ENCODE results near the gene RCBTB2.
"Not testable (repeated sequence)": the region's sequence is repeated elsewhere in the genome, so short reads cannot be mapped to it uniquely, and the experiment has no call there.

Gene RCBTB2

GRCh38 chr13:48532506-48533499 lies at the start of gene RCBTB2:
RCBTB2 (minus strand) TSS chr13:48533080; CDS start chr13:48521939, 11,141 bp downstream.
- peak; percentile 100 for DNase-seq (ENCODE audit: low spot score)

- no peak for DNase-seq (ENCODE audit: low spot score)
These were observed 49.2 kb upstream of the RCBTB2 start for GRCh38 chr13:48582084-48582483.

DNA sequence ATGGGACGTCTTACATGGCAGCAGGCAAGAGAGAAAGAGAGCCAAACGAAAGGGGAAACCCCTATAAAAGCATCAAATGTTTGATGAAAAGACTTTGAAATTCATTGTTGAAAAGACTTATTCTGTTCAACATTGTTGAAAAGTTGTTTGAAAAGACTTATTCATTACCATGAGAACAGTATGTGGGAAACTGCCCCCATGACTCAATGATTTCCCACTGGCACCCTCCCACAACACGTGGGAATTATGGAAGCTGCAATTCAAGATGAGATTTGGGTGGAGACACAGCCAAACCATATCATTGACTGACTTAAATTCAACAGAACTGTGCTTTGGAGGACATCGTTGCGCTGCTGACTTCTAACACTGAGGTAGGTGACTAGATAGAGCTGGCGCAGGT lies 48.0 kb upstream of the RCBTB2 start:
- no peak for DNase-seq (ENCODE audit: low spot score)

GRCh38 chr13:48580185-48580803 lies 47.4 kb upstream of the RCBTB2 start:
- DNase-seq (ENCODE audit: low spot score), result peak; percentile 26

- not testable (repeated sequence) for DNase-seq (ENCODE audit: low spot score)
These were observed 47.0 kb upstream of the RCBTB2 start for GRCh38 chr13:48579919-48580180.

DNA sequence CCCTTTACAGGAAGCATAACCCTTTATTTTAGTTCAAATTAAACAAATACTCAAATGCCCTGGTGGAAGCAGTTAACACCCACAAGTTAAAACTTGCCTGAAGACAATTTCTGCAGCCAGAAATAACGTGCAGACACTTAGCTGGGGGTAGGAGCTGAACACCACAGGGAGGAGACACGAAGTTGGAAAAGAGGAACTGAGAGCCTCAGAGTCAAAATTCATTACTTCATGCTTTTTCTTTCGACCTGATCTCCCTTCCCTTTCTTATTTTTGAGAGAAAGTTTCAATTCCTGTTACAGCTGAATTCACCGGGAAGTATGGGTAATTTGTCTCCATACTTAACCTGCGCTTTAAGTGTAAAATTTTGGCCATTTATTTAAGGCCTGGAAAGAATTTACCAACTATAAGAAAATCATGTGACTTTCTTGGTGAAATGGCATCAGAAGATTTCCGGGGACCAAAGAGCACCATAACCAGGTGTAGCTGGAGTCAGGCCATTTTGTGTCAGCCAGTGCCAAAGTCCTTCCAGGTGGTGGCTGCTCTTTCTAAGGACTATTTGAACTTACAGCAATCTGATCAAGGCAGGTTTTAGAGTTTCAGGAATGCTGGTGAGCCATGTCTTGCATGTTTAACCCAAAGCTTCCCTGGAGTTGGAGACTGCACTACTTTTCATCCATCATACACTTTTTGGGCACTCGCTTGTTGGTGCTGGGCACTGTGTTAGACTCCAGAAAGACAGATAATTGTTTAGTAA lies 46.5 kb upstream of the RCBTB2 start:
- DNase-seq (ENCODE audit: low spot score), result no peak

GRCh38 chr13:48578516-48579164 lies 45.8 kb upstream of the RCBTB2 start:
- DNase-seq (ENCODE audit: low spot score), result no peak

- no peak for DNase-seq (ENCODE audit: low spot score)
These were observed 43.6 kb upstream of the RCBTB2 start for GRCh38 chr13:48576448-48577010.

- DNase-seq (ENCODE audit: low spot score), result no peak
These were observed 42.2 kb upstream of the RCBTB2 start for GRCh38 chr13:48575031-48575430.

- DNase-seq (ENCODE audit: low spot score), result no peak
These were observed 41.3 kb upstream of the RCBTB2 start for GRCh38 chr13:48574041-48574796.

DNA sequence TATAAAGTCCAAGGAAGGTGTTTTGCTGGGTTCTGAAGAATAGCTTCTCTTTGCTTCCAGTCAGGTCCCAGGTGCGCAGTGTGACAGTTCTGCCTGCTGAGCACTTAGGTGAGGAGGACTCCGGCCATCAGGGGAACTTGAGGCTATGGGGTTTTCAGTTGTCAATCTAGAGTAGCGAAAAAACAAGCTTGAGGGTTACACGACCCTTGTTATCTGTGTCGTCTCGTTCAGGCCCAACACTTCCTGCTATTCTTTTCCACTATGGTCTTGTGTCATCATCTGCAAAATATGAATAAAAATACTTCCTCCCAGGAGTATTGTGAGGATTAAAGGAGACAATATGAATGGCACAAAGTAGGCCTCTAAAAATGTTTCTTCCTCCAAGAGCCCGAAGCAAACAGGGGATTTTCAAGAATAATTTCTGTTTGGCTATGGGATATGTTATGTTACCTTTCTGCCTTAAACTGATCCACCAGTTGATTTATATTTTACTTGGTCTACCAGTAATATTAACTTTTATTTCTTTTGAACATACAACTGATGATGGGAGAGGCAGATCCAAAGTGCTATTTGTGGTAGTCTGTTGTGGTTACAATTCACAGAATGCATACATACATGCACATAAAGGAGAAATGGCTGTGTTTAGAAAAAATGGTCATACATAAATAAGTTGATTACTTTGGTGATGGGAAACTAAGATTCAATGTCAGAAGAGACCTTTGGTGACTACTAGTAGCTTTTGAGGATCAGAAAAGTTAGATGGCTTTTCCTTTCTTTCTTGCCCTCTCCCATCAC lies 40.5 kb upstream of the RCBTB2 start:
- no peak for DNase-seq (ENCODE audit: low spot score)

- DNase-seq (ENCODE audit: low spot score), result peak; percentile 72
These were observed 38.4 kb upstream of the RCBTB2 start for GRCh38 chr13:48571126-48571913.

GRCh38 chr13:48570216-48570828 lies 37.4 kb upstream of the RCBTB2 start:
- DNase-seq (ENCODE audit: low spot score), result no peak

- DNase-seq (ENCODE audit: low spot score), result no peak
These were observed 36.3 kb upstream of the RCBTB2 start for GRCh38 chr13:48569104-48569666.

GRCh38 chr13:48568370-48569103 lies 35.7 kb upstream of the RCBTB2 start:
- no peak for DNase-seq (ENCODE audit: low spot score)

DNA sequence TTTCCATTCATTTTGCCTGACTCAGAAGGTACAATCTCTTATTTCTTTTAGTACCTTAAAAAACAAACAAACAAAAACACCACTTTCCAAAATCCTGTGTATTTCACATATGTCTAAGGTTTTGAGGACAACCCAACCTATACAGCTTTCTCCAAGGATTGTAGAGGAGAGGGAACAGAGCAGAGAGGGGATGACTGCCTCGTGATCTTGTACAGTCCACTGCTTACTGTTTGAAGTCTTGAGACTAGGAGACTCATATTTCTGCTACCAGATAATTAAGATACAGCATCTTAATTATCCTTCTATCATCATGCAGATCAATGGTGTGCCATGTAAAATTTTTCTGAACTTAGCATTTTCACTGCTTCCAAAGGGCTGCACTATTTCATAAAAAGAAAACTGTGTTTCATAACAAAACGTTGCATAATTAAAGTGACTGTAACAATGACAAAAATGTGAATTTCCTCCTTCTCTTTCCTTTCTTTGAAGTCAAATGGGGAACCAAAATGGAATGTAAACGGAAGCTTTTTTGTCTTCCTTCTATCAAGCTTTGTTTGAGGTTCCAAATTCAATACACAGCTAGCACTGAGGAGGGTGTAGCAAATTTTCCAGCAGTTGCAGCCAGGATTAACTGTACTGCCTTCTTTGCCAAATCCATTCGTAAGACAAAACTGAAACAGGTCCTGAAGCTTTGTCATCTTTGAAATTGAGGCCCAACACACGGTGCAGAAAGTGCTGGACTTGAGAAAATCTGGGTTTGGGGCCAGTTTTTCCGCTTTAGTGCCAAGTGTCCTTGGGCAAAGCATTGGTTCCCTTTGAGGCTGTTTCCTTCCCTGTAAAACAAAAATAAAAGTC lies 34.9 kb upstream of the RCBTB2 start:
- no peak for DNase-seq (ENCODE audit: low spot score)

GRCh38 chr13:48564056-48564455 lies 31.2 kb upstream of the RCBTB2 start:
- DNase-seq (ENCODE audit: low spot score), result no peak
